Activated CD8-positive, alpha-beta memory T cell treated with anti-CD3 and anti-CD28 coated beads, Interleukin-2, amount 50 U/mL, for 24 hours (primary cell): ENCODE measurements around the gene NOTCH1.
"Not testable (repeated sequence)": the region's sequence is repeated elsewhere in the genome, so short reads cannot be mapped to it uniquely, and the experiment has no call there.

ENCODE experiments used
- DNase-seq: peaks from one replicate; pipeline ENCODE4 v3.0.0-alpha.2; 2020; ENCODE audit errors: extremely low read depth

Gene NOTCH1

GRCh38 chr9:136545965-136546696 lies at the start of gene NOTCH1:
NOTCH1 (minus strand) TSS chr9:136546048; CDS start chr9:136545786, 262 bp downstream.
- peak; percentile 63 for DNase-seq

- no peak for DNase-seq
These were observed 48.6 kb upstream of the NOTCH1 start for GRCh38 chr9:136594492-136594891.

GRCh38 chr9:136593581-136593980 lies 47.7 kb upstream of the NOTCH1 start:
- DNase-seq = no peak

- DNase-seq = no peak
These were observed 46.8 kb upstream of the NOTCH1 start for GRCh38 chr9:136592666-136593065.

- DNase-seq = no peak
These were observed 45.2 kb upstream of the NOTCH1 start for GRCh38 chr9:136590821-136591752.

GRCh38 chr9:136589766-136590763 lies 44.2 kb upstream of the NOTCH1 start:
- DNase-seq = no peak

- no peak for DNase-seq
These were observed 43.0 kb upstream of the NOTCH1 start for GRCh38 chr9:136588663-136589464.

- no peak for DNase-seq
These were observed 42.3 kb upstream of the NOTCH1 start for GRCh38 chr9:136587944-136588662.

GRCh38 chr9:136587145-136587943 lies 41.5 kb upstream of the NOTCH1 start:
- DNase-seq = no peak

GRCh38 chr9:136586391-136586953 lies 40.6 kb upstream of the NOTCH1 start:
- no peak for DNase-seq

- DNase-seq = no peak
These were observed 39.8 kb upstream of the NOTCH1 start for GRCh38 chr9:136585531-136586120.

- DNase-seq = no peak
These were observed 39.1 kb upstream of the NOTCH1 start for GRCh38 chr9:136584934-136585333.

- no peak for DNase-seq
These were observed 38.6 kb upstream of the NOTCH1 start for GRCh38 chr9:136584401-136584932.

GRCh38 chr9:136582977-136583735 lies 37.3 kb upstream of the NOTCH1 start:
- no peak for DNase-seq

- no peak for DNase-seq
These were observed 36.0 kb upstream of the NOTCH1 start for GRCh38 chr9:136581614-136582447.

GRCh38 chr9:136579650-136580219 lies 33.9 kb upstream of the NOTCH1 start:
- not testable (repeated sequence) for DNase-seq
